ENCODE measurements around the gene CAPN12. TPM values are rescaled to one million over a fixed set of nuclear protein-coding genes. Genes with fewer than 3 reads are reported as not detected.

The CAPN12 gene, protein sequence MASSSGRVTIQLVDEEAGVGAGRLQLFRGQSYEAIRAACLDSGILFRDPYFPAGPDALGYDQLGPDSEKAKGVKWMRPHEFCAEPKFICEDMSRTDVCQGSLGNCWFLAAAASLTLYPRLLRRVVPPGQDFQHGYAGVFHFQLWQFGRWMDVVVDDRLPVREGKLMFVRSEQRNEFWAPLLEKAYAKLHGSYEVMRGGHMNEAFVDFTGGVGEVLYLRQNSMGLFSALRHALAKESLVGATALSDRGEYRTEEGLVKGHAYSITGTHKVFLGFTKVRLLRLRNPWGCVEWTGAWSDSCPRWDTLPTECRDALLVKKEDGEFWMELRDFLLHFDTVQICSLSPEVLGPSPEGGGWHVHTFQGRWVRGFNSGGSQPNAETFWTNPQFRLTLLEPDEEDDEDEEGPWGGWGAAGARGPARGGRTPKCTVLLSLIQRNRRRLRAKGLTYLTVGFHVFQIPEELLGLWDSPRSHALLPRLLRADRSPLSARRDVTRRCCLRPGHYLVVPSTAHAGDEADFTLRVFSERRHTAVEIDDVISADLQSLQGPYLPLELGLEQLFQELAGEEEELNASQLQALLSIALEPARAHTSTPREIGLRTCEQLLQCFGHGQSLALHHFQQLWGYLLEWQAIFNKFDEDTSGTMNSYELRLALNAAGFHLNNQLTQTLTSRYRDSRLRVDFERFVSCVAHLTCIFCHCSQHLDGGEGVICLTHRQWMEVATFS
- total RNA-seq (2021) (0.69 and 0.96 TPM in 2 replicates), Bru-seq, nascent RNA (percentile 5 among the genes with signal in this experiment), BruChase-seq, experiment 1, labeled RNA remaining after a 2-hour chase (percentile 12 among the genes with signal in this experiment), BruChase-seq, experiment 2, labeled RNA remaining after a 6-hour chase (percentile 9 among the genes with signal in this experiment)
- long read RNA-seq, partial matches to known transcripts = 0 of 7 reads
- long read RNA-seq, other reads (novel, unspliced or antisense) = 4 of 7 reads

DNA sequence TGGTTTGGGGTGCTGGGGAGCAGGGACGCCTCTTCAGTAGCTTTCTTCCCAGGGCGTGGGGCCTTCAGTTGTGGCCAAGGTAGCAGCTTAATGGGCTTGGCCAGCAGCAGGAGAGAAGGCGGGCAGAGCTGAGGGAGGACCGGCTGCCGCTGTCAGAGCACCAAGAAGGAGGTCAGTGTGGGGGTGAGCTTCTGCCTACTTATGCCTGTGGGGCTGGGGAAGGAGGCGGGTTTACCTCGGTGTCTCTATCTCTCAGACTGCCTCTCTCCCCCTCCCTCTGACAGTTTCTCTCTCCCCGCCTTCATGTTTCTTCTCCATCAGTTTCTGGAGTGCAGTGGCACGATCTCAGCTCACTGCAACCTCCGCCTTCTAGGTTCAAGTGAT, at the start of gene CAPN12:
Gene CAPN12, minus strand, starts transcription at position 177 of the 384 bp plus-strand sequence. CDS start 309 bp downstream, outside the sequence.
- H3K36me3 ChIP-seq (ENCODE audit: insufficient read depth, low read length, poor library complexity, severe bottlenecking) = no peaks in the 10 kb centered on the region
- intact Hi-C loops (cut with micrococcal nuclease; ENCODE audit: unreplicated experiment) = no loop called here
- no peak for DNase-seq (ENCODE audit: low spot score)
- BruUV-seq (replicated peaks) = no TSS peak
- POLR2A ChIA-PET (ENCODE audit: low non-redundant PET) = no interaction called here
- no peaks in the 10 kb centered on the region for H3K4me1 ChIP-seq (ENCODE audit: insufficient read depth, low read length, poor library complexity, severe bottlenecking)
- CTCF ChIA-PET = no interaction called here
- H3K4me3 ChIP-seq (ENCODE audit: low read depth, low read length, poor library complexity, severe bottlenecking) = no peak within 1 kb of the TSS
- no peak within 1 kb of the TSS for H3K27ac ChIP-seq (ENCODE audit: low read depth, low read length, poor library complexity, severe bottlenecking)
- no peaks in the 10 kb centered on the region for H3K27me3 ChIP-seq (replicated peaks; ENCODE audit: insufficient read depth, low read depth, low read length, poor library complexity)
- H3K9me3 ChIP-seq (ENCODE audit: low read depth, low read length, poor library complexity, severe bottlenecking) = no peaks in the 10 kb centered on the region
- TF ChIP-seq, protein P1, sequence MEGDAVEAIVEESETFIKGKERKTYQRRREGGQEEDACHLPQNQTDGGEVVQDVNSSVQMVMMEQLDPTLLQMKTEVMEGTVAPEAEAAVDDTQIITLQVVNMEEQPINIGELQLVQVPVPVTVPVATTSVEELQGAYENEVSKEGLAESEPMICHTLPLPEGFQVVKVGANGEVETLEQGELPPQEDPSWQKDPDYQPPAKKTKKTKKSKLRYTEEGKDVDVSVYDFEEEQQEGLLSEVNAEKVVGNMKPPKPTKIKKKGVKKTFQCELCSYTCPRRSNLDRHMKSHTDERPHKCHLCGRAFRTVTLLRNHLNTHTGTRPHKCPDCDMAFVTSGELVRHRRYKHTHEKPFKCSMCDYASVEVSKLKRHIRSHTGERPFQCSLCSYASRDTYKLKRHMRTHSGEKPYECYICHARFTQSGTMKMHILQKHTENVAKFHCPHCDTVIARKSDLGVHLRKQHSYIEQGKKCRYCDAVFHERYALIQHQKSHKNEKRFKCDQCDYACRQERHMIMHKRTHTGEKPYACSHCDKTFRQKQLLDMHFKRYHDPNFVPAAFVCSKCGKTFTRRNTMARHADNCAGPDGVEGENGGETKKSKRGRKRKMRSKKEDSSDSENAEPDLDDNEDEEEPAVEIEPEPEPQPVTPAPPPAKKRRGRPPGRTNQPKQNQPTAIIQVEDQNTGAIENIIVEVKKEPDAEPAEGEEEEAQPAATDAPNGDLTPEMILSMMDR (conservative IDR thresholded peaks at IDR 0.05; ENCODE audit: low read depth, low read length) = no peak
- TF ChIP-seq EZH2 (IDR thresholded peaks at IDR 0.05; ENCODE audit: borderline replicate concordance, low read depth, low read length, poor library complexity, severe bottlenecking) = no peak

DNA sequence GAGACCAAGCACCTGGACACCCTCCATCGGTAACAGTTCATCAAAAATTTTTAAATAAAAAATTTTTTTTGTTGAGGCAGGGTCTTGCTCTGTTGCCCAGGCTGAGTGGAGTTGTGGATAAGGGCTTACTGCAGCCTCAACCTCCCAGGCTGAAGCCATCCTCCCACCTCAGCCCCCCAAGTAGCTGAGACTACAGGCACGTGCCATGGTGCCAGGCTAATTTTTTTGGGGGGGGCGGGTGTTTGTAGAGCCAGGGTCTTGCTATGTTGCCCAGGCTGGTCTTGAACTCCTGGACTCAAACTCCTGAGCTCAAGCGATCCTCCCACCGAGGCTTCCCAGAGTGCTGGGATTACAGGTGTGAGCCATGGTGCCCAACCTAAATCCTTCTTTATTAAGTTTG, 49.4 kb upstream of the CAPN12 start:
- Histone ChIP-seq H3K27me3 (replicated peaks; ENCODE audit: insufficient read depth, low read depth, low read length, poor library complexity) (no peaks in the 10 kb centered on the region), H3K9me3 (ENCODE audit: low read depth, low read length, poor library complexity, severe bottlenecking) (no peaks in the 10 kb centered on the region), H3K4me3 (ENCODE audit: low read depth, low read length, poor library complexity, severe bottlenecking) (no peak overlapping the region), H3K36me3 (ENCODE audit: insufficient read depth, low read length, poor library complexity, severe bottlenecking) (no peaks in the 10 kb centered on the region), H3K27ac (ENCODE audit: low read depth, low read length, poor library complexity, severe bottlenecking) (no peak overlapping the region), H3K4me1 (ENCODE audit: insufficient read depth, low read length, poor library complexity, severe bottlenecking) (peaks cover 9% of the 10 kb centered on the region)
- DNase-seq (ENCODE audit: low spot score) = no peak
- intact Hi-C loops (cut with micrococcal nuclease; ENCODE audit: unreplicated experiment) = no loop called here
- BruUV-seq (replicated peaks) = no TSS peak
- POLR2A ChIA-PET (ENCODE audit: low non-redundant PET) = no interaction called here
- CTCF ChIA-PET = no interaction called here
- no peak for TF ChIP-seq EZH2 (IDR thresholded peaks at IDR 0.05; ENCODE audit: borderline replicate concordance, low read depth, low read length, poor library complexity, severe bottlenecking)
- TF ChIP-seq, protein P1 (conservative IDR thresholded peaks at IDR 0.05; ENCODE audit: low read depth, low read length) = no peak

DNA sequence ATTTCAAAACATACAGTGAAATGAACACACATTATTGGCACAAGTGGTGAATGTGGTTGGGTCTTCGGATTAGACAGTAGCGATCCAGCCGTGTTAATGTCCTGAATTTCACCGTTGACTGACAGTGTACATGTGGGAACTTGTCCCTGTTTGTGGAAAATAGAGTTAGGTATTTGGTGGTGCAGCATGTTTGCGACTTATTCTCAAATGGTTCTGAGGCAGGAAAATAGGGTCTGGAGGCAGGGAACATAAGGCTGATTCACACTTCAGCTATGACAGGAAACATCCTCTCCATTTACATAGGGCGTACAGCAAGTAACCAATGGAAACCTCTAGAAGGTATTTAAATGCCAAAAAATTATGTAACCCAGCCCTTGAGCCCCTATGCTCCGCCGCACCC, 48.9 kb upstream of the CAPN12 start:
- H3K9me3 ChIP-seq (ENCODE audit: low read depth, low read length, poor library complexity, severe bottlenecking) = no peaks in the 10 kb centered on the region
- POLR2A ChIA-PET (ENCODE audit: low non-redundant PET) = no interaction called here
- BruUV-seq (replicated peaks) = no TSS peak
- peak; percentile 26 for DNase-seq (ENCODE audit: low spot score)
- CTCF ChIA-PET = no interaction called here
- H3K27ac ChIP-seq (ENCODE audit: low read depth, low read length, poor library complexity, severe bottlenecking) = peak overlapping the region; percentile 14
- no peaks in the 10 kb centered on the region for H3K27me3 ChIP-seq (replicated peaks; ENCODE audit: insufficient read depth, low read depth, low read length, poor library complexity)
- H3K36me3 ChIP-seq (ENCODE audit: insufficient read depth, low read length, poor library complexity, severe bottlenecking) = no peaks in the 10 kb centered on the region
- no peak overlapping the region for H3K4me3 ChIP-seq (ENCODE audit: low read depth, low read length, poor library complexity, severe bottlenecking)
- intact Hi-C loops (cut with micrococcal nuclease; ENCODE audit: unreplicated experiment) = no loop called here
- peaks cover 9% of the 10 kb centered on the region for H3K4me1 ChIP-seq (ENCODE audit: insufficient read depth, low read length, poor library complexity, severe bottlenecking)
- no peak for TF ChIP-seq EZH2 (IDR thresholded peaks at IDR 0.05; ENCODE audit: borderline replicate concordance, low read depth, low read length, poor library complexity, severe bottlenecking)
- TF ChIP-seq, protein P1 (conservative IDR thresholded peaks at IDR 0.05; ENCODE audit: low read depth, low read length) = no peak
